ENCODE data around the gene TPRN.
"Not testable (repeated sequence)": the region's sequence is repeated elsewhere in the genome, so short reads cannot be mapped to it uniquely, and the experiment has no call there.

Gene TPRN

GRCh38 chr9:137200311-137201204 lies at the start of gene TPRN:
TPRN (minus strand) TSS chr9:137200741; CDS start chr9:137200711, 30 bp downstream.
- DNase-seq: peak; percentile 98 to 99

- no peak for DNase-seq
These were observed 47.3 kb upstream of the TPRN start for GRCh38 chr9:137247916-137248175.

GRCh38 chr9:137247135-137247915 lies 46.8 kb upstream of the TPRN start:
- DNase-seq: no peak

- no peak for DNase-seq
These were observed 45.2 kb upstream of the TPRN start for GRCh38 chr9:137245450-137246421.

- DNase-seq: no peak
These were observed 44.2 kb upstream of the TPRN start for GRCh38 chr9:137244486-137245449.

- peak in 1 of 2 donors; percentile 11 for DNase-seq
These were observed 43.3 kb upstream of the TPRN start for GRCh38 chr9:137243626-137244485.

- not testable (repeated sequence) for DNase-seq
These were observed 42.7 kb upstream of the TPRN start for GRCh38 chr9:137243266-137243625.

- DNase-seq: peak in 1 of 2 donors; percentile 11
These were observed 42.0 kb upstream of the TPRN start for GRCh38 chr9:137242269-137243203.

GRCh38 chr9:137241490-137242268 lies 41.1 kb upstream of the TPRN start:
- DNase-seq: peak; percentile 64

GRCh38 chr9:137240841-137241489 lies 40.4 kb upstream of the TPRN start, which contains the start of gene TUBB4B:
TUBB4B (plus strand) TSS chr9:137241287; CDS start chr9:137241361, 74 bp downstream.
- peak; percentile 99 to 100 for DNase-seq

GRCh38 chr9:137240318-137240840 lies 39.8 kb upstream of the TPRN start:
- peak; percentile 74 to 77 for DNase-seq

GRCh38 chr9:137239541-137240200 lies 39.1 kb upstream of the TPRN start:
- DNase-seq: not testable (repeated sequence)

- DNase-seq: no peak
These were observed 37.5 kb upstream of the TPRN start for GRCh38 chr9:137237759-137238726.

GRCh38 chr9:137236936-137237421 lies 36.4 kb upstream of the TPRN start:
- no peak for DNase-seq

GRCh38 chr9:137236238-137236935 lies 35.8 kb upstream of the TPRN start:
- peak; percentile 90 to 91 for DNase-seq
